HepG2 (cell line): ENCODE results near the gene IGFL2. TPM values are rescaled to one million over a fixed set of nuclear protein-coding genes. Genes with fewer than 3 reads are reported as not detected.

Experiments
- CENPX ChIP-seq: sonication (generic); formaldehyde crosslinking; IDR thresholded peaks from 2 replicates; pipeline ENCODE4 v1.9.0; 2021; ENCODE audit warnings: mild to moderate bottlenecking, missing genetic modification reagents, moderate library complexity
- CREM ChIP-seq, 2 experiments: sonication (generic) in 1 of 2; formaldehyde crosslinking in 1 of 2; IDR thresholded peaks; 2 replicates each; pipeline versions ENCODE4 v1.4.0 to v1.6.1; 2016 to 2020; ENCODE audit warnings: antibody characterized with exemption in 1 of 2, mild to moderate bottlenecking in 1 of 2, missing genetic modification reagents in 1 of 2
- DPF2 ChIP-seq: sonication (generic); formaldehyde crosslinking; IDR thresholded peaks from 2 replicates; pipeline ENCODE4 v1.4.0; 2020; ENCODE audit warnings: mild to moderate bottlenecking, low read depth, missing genetic modification reagents, borderline replicate concordance
- EP300 ChIP-seq, 3 experiments: sonication (generic) in 1 of 3; formaldehyde crosslinking in 1 of 3; IDR thresholded peaks; 2 replicates each; pipeline versions ENCODE4 v1.5.1 to v1.6.1; 2011 to 2020; ENCODE audit warnings: low read depth in 2 of 3, low read length in 2 of 3, borderline replicate concordance in 1 of 3, improper control_type of control experiment in 1 of 3, mild to moderate bottlenecking in 1 of 3, missing genetic modification reagents in 1 of 3, moderate library complexity in 1 of 3
- FOXA1 ChIP-seq, 2 experiments: fragments of 450-650 bp in 1 of 2; sonication (generic) in 1 of 2; formaldehyde crosslinking in 1 of 2; IDR thresholded peaks; 2 replicates each; pipeline versions ENCODE4 v1.4.0 to v1.6.1; 2016 to 2020; ENCODE audit warnings: missing genetic modification reagents in 1 of 2
- HOXA3 ChIP-seq: sonication (generic); formaldehyde crosslinking; IDR thresholded peaks from 2 replicates; pipeline ENCODE4 v1.5.0; 2020; ENCODE audit warnings: missing genetic modification reagents
- MLLT10 ChIP-seq: sonication (generic); formaldehyde crosslinking; IDR thresholded peaks from 2 replicates; pipeline ENCODE4 v1.4.0; 2020; ENCODE audit warnings: missing genetic modification reagents
- NR2F1 ChIP-seq, 2 experiments: fragments of 450-650 bp in 1 of 2; formaldehyde crosslinking in 1 of 2; IDR thresholded peaks; 2 replicates each; pipeline versions ENCODE4 v1.5.0 to v1.6.1; 2016 to 2020; ENCODE audit warnings: mild to moderate bottlenecking in 1 of 2, missing compliant biosample characterization in 1 of 2, missing genetic modification reagents in 1 of 2, moderate library complexity in 1 of 2
- RARA ChIP-seq: IDR thresholded peaks from 2 replicates; pipeline ENCODE4 v1.6.1; 2016; ENCODE audit warnings: missing genetic modification reagents, missing compliant biosample characterization
- RCOR2 ChIP-seq: IDR thresholded peaks from 2 replicates; pipeline ENCODE4 v1.6.1; 2016; ENCODE audit warnings: missing biosample characterization, missing genetic modification reagents
- SALL1 ChIP-seq: sonication (generic); formaldehyde crosslinking; IDR thresholded peaks from 2 replicates; pipeline ENCODE4 v1.8.0; 2022; ENCODE audit warnings: mild to moderate bottlenecking, missing genetic modification reagents
- SOX13 ChIP-seq, 3 experiments: fragments of 450-650 bp in 1 of 3; sonication (generic) in 1 of 3; formaldehyde crosslinking in 1 of 3; IDR thresholded peaks in 2 of 3; conservative IDR thresholded peaks in 1 of 3; 2 replicates each; pipeline versions ENCODE4 v1.5.0 to v1.6.1; 2016 to 2020; ENCODE audit warnings: antibody characterized with exemption in 1 of 3, mild to moderate bottlenecking in 1 of 3, missing compliant biosample characterization in 1 of 3, missing genetic modification reagents in 1 of 3, moderate library complexity in 1 of 3
- ZFP36L1 ChIP-seq: sonication (generic); formaldehyde crosslinking; IDR thresholded peaks from 2 replicates; pipeline ENCODE4 v1.8.0; 2022; ENCODE audit warnings: mild to moderate bottlenecking, missing genetic modification reagents, moderate library complexity
- ZNF317 ChIP-seq: sonication (generic); formaldehyde crosslinking; IDR thresholded peaks from 2 replicates; pipeline ENCODE4 v1.5.0; 2020; ENCODE audit warnings: mild to moderate bottlenecking, missing genetic modification reagents
- ZNF329 ChIP-seq: sonication (generic); formaldehyde crosslinking; IDR thresholded peaks from 2 replicates; pipeline ENCODE4 v1.9.0; 2021; ENCODE audit warnings: low read depth, mild to moderate bottlenecking, missing genetic modification reagents
- ZNF550 ChIP-seq: sonication (generic); formaldehyde crosslinking; IDR thresholded peaks from 2 replicates; pipeline ENCODE4 v1.4.0; 2020; ENCODE audit warnings: mild to moderate bottlenecking, missing genetic modification reagents, borderline replicate concordance
- ZNF557 ChIP-seq: sonication (generic); formaldehyde crosslinking; IDR thresholded peaks from 2 replicates; pipeline ENCODE4 v1.4.0; 2020; ENCODE audit warnings: missing genetic modification reagents
- ZNF614 ChIP-seq: IDR thresholded peaks from 2 replicates; pipeline ENCODE4 v1.6.1; 2018; ENCODE audit warnings: missing biosample characterization, missing genetic modification reagents, inconsistent platforms, borderline replicate concordance
- polyA plus RNA-seq, 8 experiments: library from polyadenylated mRNA; depleted of rRNA in 3 of 8; stranded (reverse) in 7 of 8; unstranded in 1 of 8; fragments of >200 nt; fragmentation: Illumina TruSeq in 4 of 8; extraction: Trizol in 4 of 8; gene quantifications; 2 replicates each; pipeline versions ENCODE4 v1.2.1 to v1.2.3, GENCODE V29; 2011 to 2016; ENCODE audit warnings: low read depth in 4 of 8, missing spikeins in 1 of 8, mixed read lengths in 1 of 8; ENCODE audit not compliant: insufficient read depth in 1 of 8
- total RNA-seq, 5 experiments: library from RNA; depleted of rRNA; stranded (reverse); fragments of >200 nt; fragmentation: Illumina TruSeq; extraction: Trizol; gene quantifications; 2 replicates each; pipeline ENCODE4 v1.2.3, GENCODE V29; 2016; ENCODE audit warnings: low read depth in 1 of 5
- TF ChIP-seq, protein P1 (sequence below): IDR thresholded peaks from 2 replicates; pipeline ENCODE4 v1.6.1; 2016
- TF ChIP-seq, protein P2 (sequence below): sonication (generic); formaldehyde crosslinking; conservative IDR thresholded peaks from 2 replicates; pipeline ENCODE4 v1.8.0; 2022; ENCODE audit warnings: mild to moderate bottlenecking, moderate library complexity, missing genetic modification reagents
- TF ChIP-seq, protein P3 (sequence below): sonication (generic); formaldehyde crosslinking; IDR thresholded peaks from 2 replicates; pipeline ENCODE4 v1.4.0; 2020; ENCODE audit warnings: missing genetic modification reagents, borderline replicate concordance

The IGFL2 gene
- total and polyA plus RNA-seq, 2 of the 13 experiments (the other 11 are each of a cell fraction or from before 2014, with no cell fraction given), result not detected

DNA sequence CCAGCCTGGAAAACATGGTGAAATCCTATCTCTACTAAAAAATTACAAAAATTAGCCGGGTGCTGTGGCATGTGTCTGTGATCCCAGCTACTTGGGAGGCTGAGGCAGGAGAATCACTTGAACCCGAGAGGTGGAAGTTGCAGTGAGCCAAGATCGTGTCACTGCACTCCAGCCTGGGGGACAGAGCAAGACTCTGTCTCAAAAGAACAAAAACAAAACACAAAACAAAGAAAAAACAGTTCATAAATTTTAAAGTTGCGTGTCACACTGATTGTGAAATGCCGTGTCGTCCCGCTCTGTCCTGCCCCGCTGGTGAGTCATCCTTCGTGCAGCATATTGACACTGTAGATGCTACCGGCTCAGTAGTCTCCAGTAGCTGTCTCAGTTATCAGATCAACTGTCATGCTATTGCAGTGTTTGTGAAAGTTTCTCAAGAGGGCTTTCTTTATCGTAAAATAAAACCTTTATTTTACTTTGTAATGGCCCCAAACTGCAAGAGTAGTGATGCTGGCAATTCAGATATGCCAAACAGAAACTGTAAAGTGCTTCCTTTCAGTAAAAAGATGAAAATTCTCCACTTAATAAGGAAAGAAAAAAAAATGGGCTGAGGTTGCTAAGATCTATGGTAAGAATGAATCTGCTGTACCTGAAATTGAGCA lies 45.1 kb downstream of the IGFL2 start (continued):
- TF ChIP-seq ZNF557 (CRISPR knock-in tag), result 0 out of 2 replicates have a peak, but pooled peaks have one; percentile 31
- no peak for TF ChIP-seq ZNF329 (CRISPR knock-in tag)
- TF ChIP-seq, protein P1, sequence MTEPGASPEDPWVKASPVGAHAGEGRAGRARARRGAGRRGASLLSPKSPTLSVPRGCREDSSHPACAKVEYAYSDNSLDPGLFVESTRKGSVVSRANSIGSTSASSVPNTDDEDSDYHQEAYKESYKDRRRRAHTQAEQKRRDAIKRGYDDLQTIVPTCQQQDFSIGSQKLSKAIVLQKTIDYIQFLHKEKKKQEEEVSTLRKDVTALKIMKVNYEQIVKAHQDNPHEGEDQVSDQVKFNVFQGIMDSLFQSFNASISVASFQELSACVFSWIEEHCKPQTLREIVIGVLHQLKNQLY, result peak; percentile 50; the same call in 1 of the 2 replicates
- TF ChIP-seq CENPX (CRISPR knock-in tag), result no peak
- peak; percentile 22; the same call in 1 of the 2 replicates for TF ChIP-seq HOXA3 (CRISPR knock-in tag)
- peak; percentile 30; the same call in 1 of the 2 replicates for TF ChIP-seq RCOR2 (CRISPR knock-in tag)
- peak; percentile 87 for TF ChIP-seq ZNF614 (CRISPR knock-in tag)
- no peak for TF ChIP-seq ZFP36L1 (CRISPR knock-in tag)
- TF ChIP-seq RARA (CRISPR knock-in tag), result peak; percentile 39; the same call in 1 of the 2 replicates
- TF ChIP-seq FOXA1 (IDR thresholded peaks at IDR 0.05), result no peak
- TF ChIP-seq FOXA1 (CRISPR knock-in tag; IDR thresholded peaks at IDR 0.05), result peak; percentile 97
- TF ChIP-seq, protein P2, sequence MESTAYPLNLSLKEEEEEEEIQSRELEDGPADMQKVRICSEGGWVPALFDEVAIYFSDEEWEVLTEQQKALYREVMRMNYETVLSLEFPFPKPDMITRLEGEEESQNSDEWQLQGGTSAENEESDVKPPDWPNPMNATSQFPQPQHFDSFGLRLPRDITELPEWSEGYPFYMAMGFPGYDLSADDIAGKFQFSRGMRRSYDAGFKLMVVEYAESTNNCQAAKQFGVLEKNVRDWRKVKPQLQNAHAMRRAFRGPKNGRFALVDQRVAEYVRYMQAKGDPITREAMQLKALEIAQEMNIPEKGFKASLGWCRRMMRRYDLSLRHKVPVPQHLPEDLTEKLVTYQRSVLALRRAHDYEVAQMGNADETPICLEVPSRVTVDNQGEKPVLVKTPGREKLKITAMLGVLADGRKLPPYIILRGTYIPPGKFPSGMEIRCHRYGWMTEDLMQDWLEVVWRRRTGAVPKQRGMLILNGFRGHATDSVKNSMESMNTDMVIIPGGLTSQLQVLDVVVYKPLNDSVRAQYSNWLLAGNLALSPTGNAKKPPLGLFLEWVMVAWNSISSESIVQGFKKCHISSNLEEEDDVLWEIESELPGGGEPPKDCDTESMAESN (CRISPR knock-in tag), result peak; percentile 71; the same call in 1 of the 2 replicates
- no peak for TF ChIP-seq NR2F1 (CRISPR knock-in tag; IDR thresholded peaks at IDR 0.05)
- no peak for TF ChIP-seq ZNF550 (CRISPR knock-in tag)
- TF ChIP-seq SALL1 (CRISPR knock-in tag), result peak; percentile 91
- TF ChIP-seq ZNF317 (CRISPR knock-in tag), result no peak
- TF ChIP-seq EP300 (IDR thresholded peaks at IDR 0.05; ENCODE audit: low read depth in 2 of 2, low read length in 2 of 2), result peak; percentile 68 to 85; a peak in 2 of 4 replicates
- peak; percentile 46 for TF ChIP-seq EP300 (CRISPR knock-in tag; IDR thresholded peaks at IDR 0.05; ENCODE audit: borderline replicate concordance)
- TF ChIP-seq CREM (IDR thresholded peaks at IDR 0.05), result peak; percentile 63; the same call in 1 of the 2 replicates
- TF ChIP-seq CREM (CRISPR knock-in tag; IDR thresholded peaks at IDR 0.05), result no peak
- peak; percentile 68 for TF ChIP-seq DPF2
- TF ChIP-seq, protein P3, sequence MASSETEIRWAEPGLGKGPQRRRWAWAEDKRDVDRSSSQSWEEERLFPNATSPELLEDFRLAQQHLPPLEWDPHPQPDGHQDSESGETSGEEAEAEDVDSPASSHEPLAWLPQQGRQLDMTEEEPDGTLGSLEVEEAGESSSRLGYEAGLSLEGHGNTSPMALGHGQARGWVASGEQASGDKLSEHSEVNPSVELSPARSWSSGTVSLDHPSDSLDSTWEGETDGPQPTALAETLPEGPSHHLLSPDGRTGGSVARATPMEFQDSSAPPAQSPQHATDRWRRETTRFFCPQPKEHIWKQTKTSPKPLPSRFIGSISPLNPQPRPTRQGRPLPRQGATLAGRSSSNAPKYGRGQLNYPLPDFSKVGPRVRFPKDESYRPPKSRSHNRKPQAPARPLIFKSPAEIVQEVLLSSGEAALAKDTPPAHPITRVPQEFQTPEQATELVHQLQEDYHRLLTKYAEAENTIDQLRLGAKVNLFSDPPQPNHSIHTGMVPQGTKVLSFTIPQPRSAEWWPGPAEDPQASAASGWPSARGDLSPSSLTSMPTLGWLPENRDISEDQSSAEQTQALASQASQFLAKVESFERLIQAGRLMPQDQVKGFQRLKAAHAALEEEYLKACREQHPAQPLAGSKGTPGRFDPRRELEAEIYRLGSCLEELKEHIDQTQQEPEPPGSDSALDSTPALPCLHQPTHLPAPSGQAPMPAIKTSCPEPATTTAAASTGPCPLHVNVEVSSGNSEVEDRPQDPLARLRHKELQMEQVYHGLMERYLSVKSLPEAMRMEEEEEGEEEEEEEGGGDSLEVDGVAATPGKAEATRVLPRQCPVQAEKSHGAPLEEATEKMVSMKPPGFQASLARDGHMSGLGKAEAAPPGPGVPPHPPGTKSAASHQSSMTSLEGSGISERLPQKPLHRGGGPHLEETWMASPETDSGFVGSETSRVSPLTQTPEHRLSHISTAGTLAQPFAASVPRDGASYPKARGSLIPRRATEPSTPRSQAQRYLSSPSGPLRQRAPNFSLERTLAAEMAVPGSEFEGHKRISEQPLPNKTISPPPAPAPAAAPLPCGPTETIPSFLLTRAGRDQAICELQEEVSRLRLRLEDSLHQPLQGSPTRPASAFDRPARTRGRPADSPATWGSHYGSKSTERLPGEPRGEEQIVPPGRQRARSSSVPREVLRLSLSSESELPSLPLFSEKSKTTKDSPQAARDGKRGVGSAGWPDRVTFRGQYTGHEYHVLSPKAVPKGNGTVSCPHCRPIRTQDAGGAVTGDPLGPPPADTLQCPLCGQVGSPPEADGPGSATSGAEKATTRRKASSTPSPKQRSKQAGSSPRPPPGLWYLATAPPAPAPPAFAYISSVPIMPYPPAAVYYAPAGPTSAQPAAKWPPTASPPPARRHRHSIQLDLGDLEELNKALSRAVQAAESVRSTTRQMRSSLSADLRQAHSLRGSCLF, result no peak
- no peak for TF ChIP-seq MLLT10 (CRISPR knock-in tag)
- peak; percentile 56; the same call in 1 of the 2 replicates for TF ChIP-seq SOX13 (IDR thresholded peaks at IDR 0.05)
- TF ChIP-seq SOX13 (CRISPR knock-in tag; conservative IDR thresholded peaks at IDR 0.05 in 1 of 2, IDR thresholded peaks at IDR 0.05 in 1 of 2), result peak in 1 of 2 experiments; percentile 79; a peak in 2 of 4 replicates
